HG03520 (cell line): ENCODE results near the gene SRR.
"Not testable (repeated sequence)": the region's sequence is repeated elsewhere in the genome, so short reads cannot be mapped to it uniquely, and the experiment has no call there.

ENCODE experiments used
- ATAC-seq: cut with Tn5 transposase; IDR thresholded peaks from one replicate; pipeline ENCODE4 v1.9.1; 2021; ENCODE audit warnings: mild to moderate bottlenecking, moderate library complexity; ENCODE audit not compliant: unreplicated experiment

The SRR gene, protein sequence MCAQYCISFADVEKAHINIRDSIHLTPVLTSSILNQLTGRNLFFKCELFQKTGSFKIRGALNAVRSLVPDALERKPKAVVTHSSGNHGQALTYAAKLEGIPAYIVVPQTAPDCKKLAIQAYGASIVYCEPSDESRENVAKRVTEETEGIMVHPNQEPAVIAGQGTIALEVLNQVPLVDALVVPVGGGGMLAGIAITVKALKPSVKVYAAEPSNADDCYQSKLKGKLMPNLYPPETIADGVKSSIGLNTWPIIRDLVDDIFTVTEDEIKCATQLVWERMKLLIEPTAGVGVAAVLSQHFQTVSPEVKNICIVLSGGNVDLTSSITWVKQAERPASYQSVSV

DNA sequence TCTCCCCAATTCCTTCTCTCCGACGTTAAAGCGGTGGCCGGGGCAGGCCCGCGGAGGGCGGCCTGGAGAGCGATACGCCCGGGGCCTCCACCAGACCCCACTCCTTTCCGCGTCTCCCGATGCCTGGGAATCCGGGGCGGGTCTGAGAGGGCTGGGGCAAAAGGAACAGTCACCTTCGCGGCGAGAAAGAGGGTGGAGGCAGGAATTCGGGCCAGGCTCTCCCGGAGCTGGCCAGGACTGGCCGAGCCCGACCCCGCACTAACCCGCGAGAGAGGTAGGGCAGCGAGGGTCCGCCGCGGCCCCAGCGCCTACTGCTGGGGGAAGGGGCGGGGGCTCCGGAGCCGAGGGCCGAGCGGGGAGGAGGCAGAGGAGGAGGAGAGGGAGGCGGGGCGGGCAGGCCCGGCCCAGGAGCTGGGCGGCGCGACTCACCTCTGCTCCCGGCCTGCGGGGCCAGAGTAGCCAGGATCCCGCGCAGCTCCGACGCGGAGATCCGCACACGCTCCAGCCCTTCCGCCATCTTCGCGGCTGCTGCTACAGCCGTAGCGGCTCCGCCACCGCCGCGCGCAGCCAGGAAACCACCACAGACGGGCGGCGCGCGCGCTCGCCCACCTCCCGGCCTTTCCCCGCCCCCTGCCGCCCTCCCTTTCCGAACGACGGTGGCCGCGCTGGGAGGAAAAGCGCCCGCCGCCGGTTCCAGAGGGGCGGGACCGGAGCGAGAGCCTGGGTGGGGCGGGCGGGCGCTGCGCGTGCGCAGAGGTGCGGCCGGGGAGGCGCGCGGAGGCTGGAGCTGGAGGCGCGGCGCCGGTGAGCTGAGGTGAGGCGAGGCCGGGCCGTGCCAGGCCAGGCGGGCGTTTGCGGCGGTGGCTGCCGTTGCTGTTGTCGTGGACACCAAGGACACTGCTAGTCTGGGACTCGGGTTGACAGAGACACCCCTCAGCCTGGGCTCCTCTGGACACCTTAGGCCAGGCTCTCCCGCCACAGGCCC, at the start of gene SRR, which contains the start of gene SMG6:
SRR (plus strand) TSS at position 747 of the 985 bp plus-strand sequence. CDS start 11,611 bp downstream, outside the sequence.
SMG6 (minus strand) TSS at position 582 of the 985 bp plus-strand sequence; CDS start at position 517, 65 bp downstream.
- ATAC-seq, result peak; percentile 77

DNA sequence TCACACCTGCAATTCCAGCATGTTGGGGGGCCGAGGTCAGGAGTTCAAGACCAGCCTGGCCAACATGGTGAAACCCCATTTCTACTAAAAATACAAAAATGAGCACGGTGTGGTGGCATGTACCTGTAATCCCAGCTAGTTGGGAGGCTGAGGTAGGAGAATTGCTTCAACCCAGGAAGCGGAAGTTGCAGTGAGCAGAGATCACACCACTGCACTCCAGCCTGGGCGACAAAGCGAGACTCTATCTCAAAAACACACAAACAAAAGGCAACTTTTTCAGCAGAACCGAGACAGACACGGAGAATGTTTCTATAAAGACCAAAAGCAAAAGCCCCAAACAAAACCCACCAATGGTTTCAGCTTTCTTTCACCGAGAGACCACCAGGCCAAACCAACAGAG, 44.9 kb upstream of the SRR start:
- ATAC-seq, result not testable (repeated sequence)

DNA sequence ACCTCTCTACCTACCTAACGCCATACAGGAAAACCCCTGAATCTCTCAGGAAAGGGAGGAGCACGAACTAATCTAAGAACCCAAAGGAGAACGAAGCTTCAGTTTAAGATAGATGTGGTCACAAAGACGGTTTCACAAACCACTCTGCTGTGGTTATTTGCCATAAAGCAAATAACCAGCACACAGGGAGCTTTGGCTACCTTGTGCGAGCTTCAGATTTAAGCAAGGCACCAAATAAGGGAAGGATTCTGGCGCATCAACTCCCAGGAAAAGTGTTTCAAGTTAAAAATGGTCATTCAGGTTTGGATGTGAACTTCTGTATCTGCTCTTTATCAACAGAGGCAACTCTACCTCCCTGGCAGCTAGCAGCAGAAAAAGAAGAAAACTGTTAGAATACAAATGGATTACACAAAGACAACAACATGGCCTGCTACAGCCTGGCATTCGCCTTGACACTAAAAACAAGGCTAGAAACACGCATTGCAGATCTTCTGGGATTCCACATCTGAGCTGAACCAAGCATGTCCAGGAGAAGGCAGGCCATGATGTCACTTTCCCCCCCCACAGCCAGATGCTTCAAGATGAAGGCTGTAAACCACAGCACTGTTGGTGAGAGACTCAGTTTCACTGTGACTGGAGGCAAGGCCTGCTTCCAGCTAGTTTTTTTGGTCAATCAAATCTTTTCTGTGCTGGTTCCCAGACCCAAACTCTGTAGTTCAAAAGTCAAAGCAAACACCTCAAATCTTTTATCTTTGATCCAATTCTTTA, 43.8 kb upstream of the SRR start:
- ATAC-seq, result peak; percentile 67

DNA sequence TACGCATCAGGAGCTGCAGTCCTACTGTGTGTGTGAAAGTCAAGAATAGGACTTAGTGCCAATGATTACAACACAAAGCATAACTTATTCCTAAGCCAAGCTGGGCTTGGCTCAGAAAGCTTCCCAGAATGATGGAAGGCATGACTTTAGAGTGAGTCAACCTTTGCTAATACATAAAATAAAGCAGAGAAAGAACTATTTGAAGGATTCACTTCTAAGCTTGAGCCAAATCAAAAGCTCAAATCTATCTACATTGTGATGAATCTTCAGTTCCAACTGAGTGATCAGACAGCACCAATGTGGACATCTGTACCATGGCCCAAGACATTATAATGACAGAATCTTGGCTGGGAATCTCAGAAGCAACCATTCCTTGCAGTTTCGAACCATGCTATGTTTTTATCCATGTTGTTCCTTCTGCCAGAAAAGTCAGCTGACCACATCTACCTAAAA, 41.6 kb upstream of the SRR start:
- no peak for ATAC-seq

DNA sequence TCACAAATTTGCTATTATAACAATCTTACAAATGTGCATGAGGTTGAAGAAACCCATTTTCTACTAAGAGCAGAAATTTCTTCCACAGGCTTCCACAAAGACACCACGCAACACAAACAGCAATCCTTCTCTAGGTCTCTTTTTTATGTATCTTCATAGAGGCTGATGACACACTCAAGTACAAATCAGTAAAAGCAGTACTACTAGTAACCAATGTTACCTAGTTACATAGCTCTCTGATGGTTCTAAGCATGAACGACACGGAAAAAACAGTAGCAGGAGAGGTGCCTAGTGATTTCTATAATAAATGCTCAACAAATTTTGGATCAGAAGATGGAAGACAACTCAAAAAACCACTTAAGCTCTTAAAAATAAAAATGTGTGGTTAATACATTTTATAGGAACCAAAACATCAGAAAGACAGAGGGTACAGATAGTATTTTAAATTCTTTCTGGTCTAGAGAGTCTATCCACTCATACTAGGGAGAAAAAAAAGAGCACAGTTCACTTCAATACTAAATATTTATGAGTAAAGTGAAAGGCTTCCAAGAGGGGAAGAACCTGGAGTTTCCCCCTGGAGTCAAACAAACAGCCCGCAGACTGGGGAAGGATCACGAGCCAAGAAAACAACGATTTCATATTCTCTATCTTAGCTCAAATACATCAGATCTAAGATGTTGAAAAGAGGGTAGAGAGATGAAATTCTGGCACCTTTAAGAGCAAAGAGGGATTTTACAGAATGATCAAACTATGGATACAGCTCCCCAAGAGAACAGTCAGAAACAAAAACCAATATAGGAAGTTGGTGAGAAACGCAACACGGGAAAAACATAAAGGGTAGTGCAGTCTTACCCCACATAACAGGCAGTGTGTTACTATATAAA, 40.3 kb upstream of the SRR start:
- ATAC-seq, result no peak

DNA sequence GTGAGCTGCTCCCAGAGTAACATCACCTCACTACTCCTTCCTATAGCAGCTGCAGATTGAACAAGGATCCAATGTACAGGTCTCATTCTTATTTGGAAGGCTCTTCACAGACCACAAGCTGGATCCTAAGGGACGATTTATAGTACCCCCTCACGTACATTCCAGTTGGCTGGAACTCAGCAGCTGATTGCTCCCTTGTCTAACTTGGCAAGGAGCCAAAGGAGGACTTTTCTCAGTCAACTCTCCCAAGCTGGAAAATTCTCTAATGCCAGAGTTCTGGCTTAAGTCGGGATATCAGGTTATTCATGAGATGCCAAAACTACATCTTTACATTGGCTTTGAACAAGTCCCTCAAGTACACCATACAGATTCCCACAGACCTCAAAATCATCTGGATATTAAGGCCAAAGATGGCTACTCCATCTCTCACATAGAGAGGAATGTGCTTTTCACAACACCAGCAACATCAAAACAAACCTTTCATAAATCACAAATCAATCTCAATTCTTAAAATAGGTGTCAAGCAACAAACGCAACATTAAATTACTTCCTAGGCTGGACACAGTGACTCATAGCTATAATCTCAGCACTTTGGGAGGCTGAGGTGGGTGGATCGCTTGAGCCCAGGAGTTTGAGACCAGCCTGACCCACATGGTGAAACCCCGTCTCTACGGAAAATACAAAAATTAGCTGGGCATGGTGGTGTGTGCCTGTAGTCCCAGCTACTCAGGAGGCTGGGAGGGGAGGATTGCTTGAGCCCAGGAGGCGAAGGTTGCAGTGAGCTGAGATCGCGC, 39.5 kb upstream of the SRR start:
- no peak for ATAC-seq

DNA sequence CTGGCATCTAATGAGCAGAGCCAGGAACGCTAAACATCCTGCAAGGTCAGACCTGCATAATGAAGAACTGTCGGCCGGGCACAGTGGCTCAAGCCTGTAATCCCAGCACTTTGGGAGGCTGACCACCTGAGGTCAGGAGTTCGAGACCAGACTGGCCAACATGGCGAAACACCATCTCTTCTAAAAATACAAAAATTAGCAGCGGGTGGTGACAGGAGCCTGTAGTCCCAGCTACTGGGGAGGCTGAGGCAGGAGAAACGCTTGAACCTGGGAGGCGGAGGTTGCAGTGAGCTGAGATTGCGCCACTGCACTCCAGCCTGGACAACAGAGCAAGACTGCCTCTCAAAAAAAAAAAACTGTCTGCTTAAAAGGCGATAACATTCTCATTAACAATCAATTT, 38.6 kb upstream of the SRR start:
- ATAC-seq, result not testable (repeated sequence)

DNA sequence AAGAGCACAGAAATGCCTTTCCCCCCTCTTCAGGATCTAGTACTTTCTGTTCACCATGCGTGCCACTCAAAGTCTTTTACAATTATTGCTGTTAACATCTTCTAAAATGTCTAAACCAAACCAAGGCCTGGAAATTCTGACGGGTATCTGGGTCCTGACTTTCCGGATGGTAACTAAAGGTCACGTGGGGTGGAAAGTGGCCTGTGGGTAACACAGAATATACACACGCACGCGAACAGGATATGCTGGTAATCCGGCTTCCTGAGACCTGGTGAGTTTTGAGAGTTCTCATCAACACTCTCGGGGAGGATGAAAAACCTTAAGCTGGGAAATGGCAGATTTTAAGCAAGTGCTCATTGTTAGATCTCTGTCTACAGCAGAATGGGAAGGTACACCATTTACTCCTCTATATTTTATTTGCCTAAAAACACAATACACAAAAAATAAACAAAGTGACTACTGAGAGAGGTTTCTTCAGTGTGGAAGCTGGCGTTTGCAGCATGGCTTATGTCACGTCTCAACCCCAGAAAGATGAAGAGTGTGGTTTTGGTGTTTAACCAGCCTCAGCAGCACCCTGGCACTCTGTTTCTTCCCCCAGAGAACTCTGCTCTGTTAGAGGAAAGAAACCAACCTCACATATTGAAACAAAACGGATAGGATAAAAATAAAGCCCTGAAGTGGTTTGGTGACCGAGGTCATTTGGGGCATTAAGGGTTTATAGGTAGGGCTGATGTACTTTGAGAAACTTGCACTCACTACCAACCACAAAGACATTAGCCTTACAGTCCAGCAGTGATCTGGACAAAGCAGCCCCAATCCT, 37.5 kb upstream of the SRR start:
- ATAC-seq, result peak; percentile 58

DNA sequence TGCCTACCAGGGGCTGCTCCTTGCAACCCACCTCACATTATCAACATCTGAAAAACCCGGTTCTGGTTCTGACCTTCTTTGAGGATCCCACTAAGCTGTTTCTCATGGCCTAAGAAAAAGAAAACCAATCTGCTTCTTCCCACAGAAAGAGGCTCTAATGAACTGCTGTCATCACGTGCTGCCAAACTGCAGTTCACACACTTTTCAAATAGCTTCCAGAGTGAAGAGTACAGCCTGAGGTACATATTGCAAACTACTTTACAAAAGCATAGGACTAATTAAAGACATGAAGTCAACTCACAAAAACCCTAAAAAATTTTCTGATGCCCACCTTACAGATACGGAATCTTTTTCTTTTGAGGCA, 36.9 kb upstream of the SRR start:
- no peak for ATAC-seq

DNA sequence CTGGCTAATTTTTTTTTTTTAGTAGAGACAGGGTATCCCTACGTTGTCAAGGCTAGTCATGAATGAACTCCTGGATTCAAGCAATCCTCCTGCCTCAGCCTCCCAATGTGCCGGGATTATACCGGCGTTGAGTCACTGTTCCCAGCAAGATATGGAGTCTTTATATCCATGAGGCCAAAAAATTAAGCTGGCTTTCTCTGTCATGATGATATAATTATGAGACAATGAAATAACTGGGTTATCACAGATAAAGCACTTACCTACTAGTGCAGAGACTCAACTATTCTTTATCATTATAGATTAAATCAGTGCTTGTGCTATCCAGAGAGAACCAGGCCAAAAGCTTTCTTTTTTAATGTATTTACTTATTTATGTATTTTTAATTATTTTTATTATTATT, 36.4 kb upstream of the SRR start:
- ATAC-seq, result no peak

DNA sequence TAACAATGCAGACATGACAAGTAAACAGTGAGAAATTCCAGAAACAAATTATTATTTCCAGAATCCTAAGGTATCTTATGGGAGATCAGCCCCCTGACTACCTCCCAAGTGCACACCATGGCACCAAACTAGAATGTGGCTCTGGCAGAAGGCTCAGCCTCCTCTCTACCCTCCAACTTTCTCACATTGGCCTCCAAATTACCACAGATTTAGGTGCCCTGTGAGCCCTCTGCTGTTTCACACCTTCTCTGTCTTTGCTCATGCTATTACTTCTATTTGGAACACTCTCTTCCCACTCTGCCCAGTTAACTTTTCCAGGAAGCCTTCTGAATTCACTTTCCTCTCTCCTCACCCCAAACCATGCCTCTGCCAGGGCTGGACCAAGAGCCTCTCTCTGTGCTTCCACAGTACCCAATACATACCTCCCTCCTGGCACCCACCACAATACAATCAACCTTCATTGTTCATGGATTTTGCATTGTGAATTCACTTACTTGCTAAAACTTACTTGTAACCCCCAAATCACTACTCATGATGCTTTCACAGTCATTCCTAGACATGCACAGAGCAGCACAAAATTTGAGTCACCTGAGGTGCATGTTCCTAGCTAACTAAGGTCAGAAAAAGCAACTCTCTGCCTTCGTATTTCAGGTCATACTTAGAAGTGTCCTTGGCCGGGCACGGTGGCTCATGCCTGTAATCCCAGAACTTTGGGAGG, 31.6 kb upstream of the SRR start:
- no peak for ATAC-seq

DNA sequence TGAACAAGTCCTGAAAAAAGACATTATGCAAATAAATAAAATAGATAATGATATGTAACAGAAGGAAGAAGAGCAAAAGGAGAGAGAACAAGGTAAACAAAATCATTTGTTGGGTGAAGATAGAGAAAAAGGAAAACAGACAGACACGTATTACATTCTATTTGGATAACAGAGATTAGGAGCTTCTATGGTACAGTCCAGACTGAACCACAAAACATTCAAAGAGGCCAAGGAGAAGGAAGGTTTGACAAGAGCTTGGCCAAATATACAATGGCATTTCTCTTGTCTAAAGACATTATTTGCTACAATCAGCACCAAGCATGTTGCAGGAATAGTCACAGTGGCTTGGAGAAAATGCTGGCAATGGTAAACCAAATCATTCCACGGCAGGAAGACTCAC, 29.3 kb upstream of the SRR start:
- ATAC-seq, result no peak

DNA sequence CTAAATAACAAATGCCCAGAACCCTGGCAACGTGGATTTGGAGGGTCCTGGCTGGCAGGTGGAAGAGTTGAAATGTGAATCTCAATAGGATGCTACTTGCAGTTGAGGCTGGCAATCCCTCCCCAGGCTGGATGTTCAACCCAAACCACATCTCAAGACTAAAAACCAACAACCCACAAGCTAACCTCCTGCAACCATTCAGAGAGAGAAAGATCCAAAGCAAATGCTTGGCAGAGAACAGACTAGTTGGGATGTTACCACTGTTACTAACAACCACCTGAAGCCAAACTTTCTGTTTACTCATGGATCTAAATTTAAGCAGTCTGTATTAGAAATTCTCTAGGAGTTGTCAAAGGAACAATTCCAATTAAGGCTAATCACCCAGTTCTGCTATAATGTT, 28.0 kb upstream of the SRR start:
- ATAC-seq, result no peak

DNA sequence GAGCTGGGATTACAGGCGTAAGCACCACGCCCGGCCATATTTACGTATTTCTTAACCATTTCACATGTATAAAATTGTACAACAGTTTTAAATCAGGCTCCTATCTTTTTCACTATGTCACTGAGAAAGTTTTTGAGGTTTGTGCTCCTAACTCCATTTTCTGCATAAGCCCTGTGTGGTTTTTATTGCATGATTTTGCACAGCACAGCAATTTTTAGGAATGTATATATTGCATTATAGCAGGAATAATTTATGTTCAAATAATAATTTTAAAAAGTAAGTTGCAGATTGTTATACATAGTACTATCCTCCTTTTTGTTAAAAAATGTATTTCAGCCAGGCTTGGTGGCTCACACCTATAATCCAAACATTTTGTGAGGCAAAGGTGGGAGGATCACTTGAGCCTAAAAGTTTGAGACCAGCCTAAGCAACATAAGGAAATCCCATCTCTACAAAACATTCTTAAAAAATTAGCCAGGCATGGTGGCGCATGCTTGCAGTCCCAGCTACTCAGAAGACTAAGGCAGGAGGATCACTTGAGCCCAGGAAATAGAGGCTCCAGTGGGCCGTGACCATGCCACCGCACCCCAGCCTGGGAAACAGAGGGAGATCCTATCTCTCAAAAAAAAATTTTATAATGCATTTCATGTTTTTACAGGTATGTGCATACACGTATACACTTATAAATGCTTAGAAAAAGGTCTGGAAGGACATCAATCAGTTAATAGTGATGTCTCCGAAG, 26.1 kb upstream of the SRR start:
- no peak for ATAC-seq

DNA sequence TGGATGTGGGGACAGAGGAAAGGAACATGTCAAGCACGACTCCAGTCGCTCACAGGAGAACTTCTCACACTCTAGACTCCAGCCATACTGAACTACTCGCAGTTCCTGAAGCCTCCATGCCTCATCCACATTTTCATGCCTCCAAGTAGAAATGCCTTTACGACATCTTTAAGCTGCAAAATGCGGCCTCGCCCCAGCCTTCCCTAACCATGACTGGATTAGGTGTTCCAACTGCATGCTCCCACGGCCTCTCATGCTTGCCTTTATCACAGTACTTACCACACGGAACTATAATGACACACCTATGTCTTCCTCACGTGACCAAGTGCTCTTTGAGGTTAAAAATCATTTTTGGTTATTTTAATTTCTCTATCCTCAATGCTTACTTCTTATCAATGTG, 24.0 kb upstream of the SRR start:
- no peak for ATAC-seq

DNA sequence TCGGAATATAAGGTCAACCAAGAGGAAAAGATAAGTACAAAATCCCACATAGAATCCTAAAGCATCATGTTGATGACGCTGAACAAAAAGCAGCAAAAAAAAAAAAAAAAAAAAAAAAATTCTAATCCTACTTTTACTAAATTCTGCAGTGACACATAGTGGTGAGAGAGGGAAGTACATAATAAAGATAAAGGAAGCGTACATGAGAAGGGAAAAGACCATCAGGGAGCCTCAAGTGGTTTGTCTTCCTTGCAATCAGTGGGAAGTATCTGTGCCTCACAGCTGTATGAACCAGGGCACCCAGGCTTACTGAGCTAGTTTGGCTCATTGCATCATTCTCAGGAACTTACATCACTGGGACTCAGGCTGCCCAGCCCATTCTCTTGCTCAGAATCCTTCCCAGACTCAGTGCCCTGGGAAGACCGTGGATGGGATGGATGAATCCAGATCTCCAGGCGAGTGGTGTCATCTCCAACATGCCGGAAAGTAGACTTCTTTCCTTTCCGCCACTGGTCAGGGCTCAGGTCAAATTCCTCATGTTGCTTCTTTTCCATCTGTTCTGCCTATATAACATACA, 21.4 kb upstream of the SRR start:
- ATAC-seq, result no peak

DNA sequence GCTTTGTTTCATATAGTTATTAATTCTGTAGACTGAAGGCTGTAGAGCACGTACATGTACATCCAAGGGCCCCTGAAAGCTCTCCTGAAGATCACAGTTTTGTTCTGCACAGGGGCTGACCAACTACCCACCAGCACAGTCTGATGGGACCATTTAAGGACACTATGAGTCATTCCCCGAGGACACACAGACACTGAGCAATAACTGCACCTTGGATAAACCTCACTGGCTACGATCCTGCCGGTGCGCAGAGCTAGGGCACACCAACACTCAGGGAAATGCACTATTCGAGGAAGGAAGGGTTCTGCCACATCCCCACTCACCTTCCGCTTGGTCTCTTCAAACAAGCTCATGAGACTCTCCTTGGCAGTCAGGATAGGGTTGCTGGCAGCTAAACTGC, 20.4 kb upstream of the SRR start:
- no peak for ATAC-seq
